Measurements from ENCODE around the gene TEKT5.
"Not testable (repeated sequence)": the region's sequence is repeated elsewhere in the genome, so short reads cannot be mapped to it uniquely, and the experiment has no call there.

The TEKT5 gene

DNA sequence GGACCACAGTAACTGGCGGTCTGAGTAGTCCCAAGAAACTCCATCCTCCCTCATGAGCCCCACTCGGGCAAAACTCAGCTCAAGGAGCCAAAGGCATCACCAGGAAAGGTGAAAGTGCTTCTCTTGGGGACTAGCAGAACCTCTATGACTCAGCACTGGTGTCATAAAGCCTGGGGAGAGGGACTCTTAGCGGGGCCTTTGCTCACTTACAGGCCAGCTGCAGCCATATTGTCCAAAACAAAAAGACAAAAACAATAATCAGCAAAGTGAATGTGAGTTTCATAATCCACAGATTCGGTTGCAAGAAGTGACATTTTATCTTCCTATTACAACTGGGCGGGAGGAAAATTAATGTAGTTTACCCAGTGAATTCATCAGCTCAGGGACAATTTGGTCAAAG lies at the start of gene TEKT5:
Gene TEKT5, minus strand, starts transcription at position 101 of the 400 bp plus-strand sequence. Its CDS starts 57 bp downstream, at position 44.
- DNase-seq (ENCODE audit: low read depth in 2 of 2): no peak

DNA sequence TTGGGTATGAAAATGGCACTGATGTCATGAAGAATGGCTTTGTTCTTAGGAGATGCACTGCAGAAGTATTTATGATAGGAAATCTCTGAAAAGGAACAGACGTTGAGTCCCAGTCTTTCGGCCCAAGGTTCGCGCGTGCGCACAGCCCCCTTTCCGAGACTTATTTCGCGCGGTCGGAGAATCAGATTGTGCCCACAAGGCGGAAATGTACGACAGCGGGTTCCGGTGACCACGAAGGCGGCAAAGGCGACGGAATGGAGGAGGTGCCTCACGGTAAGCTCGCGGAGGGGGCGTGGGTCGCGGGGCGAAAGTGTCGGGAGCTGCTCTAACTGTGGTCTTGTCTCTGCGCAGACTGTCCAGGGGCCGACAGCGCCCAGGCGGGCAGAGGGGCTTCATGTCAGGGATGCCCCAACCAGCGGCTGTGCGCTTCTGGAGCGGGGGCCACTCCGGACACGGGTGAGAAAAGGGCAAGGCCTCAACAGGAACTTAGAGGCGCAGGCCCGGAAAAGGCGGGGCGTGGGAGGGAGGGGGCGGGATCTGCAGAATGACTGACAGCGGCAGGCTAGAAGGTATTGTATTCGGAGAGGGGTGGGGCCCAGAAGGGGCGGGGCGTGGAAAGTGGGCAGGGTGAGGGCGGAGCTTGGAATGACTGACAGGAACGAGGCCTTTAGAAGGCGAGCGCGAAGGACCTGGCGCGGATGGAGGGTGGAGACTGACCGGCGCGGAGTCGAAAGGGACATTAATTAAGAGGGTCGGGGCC lies 49.1 kb upstream of the TEKT5 start, which contains the start of gene NUBP1:
Gene NUBP1, plus strand, starts transcription at position 233 of the 760 bp plus-strand sequence. Its CDS starts 22 bp downstream, at position 255.
- peak; percentile 99 to 100 for DNase-seq (ENCODE audit: low read depth in 2 of 2)

DNA sequence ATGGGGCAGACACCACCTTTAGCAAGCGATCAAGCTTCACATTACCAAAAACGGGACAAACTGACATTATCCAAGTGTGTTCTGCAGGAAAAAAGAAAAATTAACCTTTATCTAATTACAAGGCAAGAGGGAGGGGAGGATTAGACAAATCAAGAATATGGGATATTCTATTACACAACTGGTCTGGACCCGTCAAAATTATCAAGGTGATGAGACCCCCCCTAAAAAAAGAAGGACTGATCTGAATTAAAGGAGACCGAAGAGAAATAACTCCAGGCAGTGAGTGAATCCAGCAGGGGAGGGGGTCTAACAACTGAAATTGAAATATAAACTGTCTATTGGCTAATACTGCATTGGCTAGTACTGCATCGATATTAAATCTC lies 48.5 kb upstream of the TEKT5 start:
- DNase-seq (ENCODE audit: low read depth in 2 of 2): no peak

DNA sequence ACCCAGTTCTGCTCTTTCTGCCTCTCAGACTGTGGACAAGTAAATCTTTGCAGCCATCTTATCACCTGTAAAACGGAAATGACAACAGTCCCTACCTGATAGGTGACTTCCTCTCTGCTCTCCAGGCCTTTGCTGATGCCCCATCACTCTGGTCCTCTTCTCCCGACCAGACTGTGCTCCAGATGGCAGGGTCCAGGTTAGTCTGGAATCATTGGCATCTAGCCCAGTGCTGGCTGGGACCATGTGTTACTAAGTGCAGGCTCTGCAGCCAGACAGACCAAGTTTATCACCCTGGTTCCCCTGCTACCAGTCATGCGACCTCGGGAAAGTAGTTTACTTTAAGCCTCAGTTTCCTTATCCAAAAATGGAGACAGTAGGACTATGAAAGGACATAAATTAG lies 47.1 kb upstream of the TEKT5 start:
- no peak for DNase-seq (ENCODE audit: low read depth in 2 of 2)

DNA sequence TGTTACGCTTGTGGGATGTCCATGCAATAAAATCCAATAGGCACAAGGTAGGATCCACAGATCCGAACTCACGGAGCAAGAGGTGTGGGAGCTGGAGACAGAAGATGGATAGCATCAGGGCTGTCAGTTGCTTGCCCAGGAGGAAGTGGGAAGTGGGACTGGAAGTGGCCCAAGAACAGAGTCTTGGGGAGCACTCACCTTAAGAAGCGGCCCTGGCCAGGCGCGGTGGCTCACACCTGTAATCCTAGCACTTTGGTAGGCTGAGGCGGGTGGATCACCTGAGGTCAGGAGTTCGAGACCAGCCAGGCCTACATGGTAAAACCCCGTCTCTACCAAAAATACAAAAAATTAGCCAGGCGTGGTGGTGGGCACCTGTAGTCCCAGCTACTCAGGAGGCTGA lies 46.5 kb upstream of the TEKT5 start:
- not testable (repeated sequence) for DNase-seq (ENCODE audit: low read depth in 2 of 2)

DNA sequence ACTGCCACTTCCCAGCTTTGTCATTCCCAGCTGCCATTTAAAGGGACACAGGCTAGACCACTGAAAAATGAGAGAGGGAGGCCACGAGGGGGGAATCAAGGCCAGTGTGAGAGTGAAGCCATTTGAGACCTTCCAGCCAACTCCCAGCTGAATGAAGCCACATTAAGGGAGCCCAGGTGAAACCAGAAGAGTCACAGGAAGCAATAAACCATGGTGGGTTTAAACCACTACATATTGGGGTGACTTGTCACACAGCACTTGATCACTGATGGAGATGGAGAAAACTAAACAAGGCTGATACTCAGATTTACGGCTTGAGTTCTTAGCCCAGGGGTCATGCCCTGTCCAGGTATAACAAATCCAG lies 46.1 kb upstream of the TEKT5 start:
- no peak for DNase-seq (ENCODE audit: low read depth in 2 of 2)

DNA sequence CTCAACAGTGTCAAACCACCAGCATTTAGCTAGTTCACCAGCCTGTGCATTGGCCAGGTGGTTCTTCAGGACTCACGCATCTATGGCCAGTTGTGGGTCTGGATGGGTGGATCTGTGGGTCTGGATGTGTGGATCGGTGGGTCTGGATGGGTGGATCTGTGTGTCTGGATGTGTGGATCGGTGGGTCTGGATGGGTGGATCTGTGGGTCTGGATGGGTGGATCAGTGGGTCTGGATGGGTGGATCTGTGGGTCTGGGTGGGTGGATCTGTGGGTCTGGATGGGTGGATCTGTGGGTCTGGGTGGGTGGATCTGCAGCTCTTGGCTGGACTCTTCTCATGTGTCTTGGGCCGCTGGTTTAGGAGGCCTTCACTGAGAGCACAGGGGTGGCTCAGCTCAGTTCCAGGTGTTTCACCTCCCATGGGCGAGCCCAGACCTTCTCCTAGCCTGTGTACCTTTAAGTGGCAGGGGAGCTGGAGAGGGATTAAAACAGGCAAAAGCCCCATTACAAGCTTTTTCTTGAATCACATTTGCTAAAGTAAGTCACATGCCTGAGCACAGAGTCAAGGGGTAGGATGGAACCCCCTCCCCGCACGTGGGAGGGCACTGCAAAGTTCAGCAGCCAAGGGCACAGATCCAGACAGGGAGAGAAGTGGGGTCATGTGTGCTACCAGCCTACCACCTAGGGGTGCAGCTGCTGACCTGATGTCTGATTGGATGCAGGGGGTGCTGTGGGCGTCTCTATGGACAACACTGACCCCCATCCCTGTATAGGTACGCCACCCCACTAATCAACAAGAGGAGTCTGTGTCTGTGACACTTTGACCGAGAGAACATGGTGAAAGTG lies 45.5 kb upstream of the TEKT5 start:
- no peak for DNase-seq (ENCODE audit: low read depth in 2 of 2)

DNA sequence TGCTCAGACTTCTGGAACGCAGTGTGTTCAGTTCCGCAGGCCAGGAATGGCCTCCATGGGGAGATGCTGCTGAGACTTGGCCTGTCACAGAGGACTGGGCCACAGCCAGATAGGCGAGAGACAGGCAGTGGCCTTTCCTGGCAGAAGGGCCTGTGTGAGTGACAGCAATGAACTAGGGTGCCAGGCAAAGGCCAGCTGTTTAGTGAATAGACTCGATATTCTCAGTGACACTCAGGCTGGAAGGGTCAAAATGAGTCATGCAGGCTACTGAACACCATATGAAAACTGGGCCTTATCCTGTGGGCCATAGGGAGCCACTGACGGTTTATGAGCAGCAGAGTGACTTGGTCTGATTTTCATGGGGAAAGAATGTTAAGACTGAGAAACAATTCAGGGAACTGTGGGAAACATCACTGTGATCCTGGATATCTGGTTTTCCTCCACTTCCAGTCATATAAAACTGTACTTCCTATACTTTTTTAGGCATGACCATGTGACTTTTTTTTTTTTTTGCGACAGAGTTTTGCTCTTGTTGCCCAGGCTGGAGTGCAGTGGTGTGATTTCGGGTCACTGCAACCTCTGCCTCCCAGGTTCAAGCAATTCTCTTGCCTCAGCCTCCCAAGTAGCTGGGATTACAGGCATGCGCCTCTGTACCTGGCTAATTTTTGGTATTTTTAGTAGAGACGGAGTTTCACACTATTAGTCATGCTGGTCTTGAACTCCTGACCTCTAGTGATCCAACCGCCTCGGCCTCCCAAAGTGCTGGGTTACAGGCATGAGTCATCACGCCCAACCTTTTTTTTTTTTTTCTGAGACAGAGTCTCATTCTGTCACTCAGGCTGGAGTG lies 43.7 kb upstream of the TEKT5 start:
- DNase-seq (ENCODE audit: low read depth in 2 of 2): no peak

DNA sequence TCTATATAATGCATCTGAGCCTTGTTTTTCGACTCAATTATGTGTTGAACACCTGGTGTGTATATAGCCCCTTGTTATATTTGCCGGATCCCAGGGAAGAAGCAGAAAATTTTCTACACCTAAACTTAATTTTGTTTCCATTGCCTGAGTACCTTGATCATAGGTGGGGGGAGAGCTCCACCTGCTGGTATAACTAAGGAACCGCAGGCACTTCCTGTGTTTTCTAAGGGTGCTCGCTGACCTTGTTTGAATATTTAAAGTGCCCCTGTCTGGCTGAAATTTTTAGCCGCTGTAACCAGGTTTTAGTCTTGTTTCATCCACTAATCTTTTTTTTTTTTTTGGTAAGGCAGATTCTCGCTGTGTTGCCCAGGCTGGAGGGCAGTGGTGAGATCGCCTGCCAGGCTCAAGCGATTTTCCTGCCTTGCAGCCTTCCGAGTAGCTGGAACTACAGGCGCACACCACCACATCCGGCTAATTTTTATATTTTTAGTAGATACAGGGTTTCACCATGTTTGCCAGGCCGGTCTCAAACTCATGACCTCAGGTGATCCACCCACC lies 42.4 kb upstream of the TEKT5 start:
- DNase-seq (ENCODE audit: low read depth in 2 of 2): peak; percentile 37 to 39

DNA sequence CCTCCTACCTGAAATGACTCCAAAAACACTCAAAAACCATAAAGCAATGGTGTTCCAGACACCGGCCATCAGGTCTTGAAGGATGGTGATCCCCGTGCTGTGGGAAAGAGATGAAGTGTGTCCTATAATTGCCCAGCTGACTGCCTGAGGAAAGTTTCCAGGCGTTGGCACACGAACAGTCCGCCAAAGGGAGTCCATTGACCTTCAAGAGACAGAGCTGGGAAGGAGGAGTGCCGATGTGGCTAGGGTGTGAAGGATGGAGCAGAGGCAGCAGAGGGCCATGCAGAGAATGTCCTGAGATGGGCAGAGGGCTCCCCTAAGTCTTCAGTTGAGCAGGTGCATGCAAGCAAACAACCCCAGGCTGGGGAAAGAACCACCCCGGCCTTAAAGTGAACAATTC lies 37.1 kb upstream of the TEKT5 start:
- DNase-seq (ENCODE audit: low read depth in 2 of 2): no peak

DNA sequence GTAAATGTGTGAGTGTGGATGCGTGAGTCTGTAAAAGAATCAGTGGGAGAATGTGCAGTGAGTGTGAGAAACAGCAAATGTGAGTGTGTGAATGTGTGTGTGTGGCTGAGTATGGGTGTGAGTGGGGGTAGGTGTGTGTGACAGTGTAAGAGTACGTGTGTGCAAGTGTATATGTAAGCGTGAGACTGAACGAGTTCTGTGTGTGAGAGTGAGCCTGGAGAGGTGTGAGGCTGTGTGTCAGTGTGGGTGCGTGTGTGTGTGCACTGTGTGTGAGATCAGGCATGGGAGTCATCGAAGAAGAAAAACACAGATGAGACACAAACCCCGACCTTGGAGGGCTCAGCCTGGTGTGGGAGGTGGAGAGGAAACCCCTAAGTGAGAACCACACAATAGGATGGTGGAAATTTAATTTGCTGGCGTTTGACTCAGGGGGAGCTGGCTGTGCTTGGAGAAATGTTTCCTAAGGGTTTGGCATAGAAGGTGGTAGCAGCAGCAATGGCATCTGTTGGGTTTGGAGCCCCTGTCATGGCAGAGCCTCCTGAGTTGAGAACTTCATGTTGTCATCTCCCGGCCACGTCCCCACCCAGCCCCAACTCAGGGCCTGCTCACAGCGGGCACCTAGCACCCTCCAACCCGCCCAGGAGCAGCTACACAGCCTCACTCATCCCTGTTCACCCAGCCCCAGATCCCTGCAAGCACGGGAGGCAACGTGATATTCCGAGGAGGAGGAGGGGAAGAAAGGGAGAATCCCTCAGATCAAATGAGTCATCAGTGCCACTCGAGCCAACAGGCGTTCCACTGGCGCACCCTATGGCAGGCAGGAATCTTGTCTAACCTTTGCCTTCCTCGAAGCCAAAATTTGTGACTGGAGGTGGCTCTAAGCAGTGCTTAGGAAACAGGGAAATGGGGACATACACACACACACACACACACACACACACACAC lies 34.6 kb upstream of the TEKT5 start:
- DNase-seq (ENCODE audit: low read depth in 2 of 2): no peak

DNA sequence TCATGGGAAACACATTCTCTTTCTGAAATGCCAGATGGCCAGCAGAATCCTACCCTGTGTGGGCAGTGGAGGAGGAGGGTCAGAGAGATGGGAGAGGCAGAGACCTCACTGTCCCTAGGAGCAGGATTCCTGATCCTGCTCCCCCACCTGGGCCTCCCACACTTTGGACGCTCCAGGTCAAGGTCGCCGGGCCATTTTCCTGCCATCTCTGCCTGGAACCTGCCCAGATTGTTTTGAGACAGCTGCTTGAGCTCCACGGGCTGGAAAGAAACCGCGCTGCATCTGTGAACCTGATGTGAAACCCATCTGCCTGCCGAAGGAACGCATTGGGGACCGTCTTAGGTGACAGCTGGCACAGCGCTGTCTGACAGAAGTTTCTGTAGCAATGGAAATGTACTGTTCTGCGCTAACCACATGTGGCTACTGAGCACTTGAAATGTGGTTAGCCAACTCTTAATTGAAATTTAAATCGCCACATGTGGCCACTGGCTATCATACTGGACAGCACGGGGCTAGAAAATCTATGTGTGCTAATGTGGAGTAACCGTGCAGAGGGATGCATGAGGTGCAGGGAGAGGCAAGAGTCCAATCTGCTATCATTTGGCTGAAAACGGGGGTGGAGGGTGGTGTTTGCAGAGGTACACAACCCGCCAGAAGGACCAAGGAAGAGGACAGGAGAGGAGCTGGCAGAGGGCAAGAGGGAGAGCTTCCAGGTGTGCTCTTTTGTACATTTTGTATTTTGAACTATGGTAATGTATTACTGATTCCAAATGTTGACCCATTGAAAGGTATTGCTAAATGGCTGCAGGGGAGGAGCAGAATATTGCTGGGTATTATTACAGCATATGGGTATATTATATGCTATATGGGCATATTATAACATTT lies 33.5 kb upstream of the TEKT5 start:
- DNase-seq (ENCODE audit: low read depth in 2 of 2): no peak

DNA sequence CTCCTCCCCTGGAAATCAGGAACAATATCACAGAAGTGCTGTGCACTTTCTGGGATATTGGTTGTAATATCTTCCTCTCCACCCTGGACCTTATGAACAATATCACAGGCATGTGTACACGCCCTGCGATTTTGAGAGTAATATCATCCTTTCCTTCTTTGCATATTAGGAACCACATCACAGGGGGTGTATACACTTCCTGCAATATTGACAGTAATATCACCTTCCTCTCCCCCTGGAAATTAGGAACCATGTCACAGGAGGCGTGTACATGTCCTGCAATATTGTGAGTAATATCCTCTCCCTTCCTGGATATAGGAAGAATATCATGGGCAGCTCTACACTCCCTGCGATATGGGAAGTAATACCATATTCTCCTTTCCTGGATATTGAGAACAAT lies 14.2 kb upstream of the TEKT5 start:
- no peak for DNase-seq (ENCODE audit: low read depth in 2 of 2)

DNA sequence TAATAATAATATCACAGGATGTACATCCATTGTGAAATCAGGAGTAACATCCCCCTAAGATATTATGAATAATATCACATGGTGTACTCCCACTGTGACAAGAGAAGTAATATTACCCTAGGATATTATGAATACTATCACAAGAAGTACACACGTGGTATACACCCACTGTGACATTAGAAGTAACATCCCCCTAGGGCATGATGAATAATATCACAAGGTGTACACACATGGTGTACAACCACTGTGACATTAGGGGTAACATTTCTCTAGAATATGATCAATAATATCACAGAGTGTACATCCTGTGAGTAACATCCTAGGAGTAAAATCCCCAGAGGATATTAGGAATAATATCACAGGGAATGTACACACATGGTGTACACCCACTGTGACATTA lies 5.0 kb upstream of the TEKT5 start:
- no peak for DNase-seq (ENCODE audit: low read depth in 2 of 2)

DNA sequence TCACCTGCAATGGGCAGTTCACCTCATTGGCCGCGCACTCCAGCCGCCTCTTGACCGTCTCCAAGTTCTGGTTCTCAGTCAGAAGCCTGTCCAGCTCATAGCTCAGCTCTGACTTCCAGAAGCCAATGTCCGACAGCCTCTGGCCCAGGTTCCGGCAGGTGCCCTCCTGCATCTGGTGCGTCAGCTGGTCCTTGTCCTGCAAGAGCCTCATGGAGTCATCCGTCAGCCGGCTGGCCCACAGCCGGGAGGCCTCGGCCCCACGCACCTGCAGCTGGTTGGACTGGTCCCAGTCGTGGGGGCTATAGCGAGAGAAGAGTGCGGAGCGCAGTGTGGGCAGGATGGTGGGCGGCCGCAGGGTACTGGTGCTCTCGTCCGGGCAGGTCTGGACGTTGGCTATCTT lies 424 bp downstream of the TEKT5 start:
- DNase-seq (ENCODE audit: low read depth in 2 of 2): no peak

DNA sequence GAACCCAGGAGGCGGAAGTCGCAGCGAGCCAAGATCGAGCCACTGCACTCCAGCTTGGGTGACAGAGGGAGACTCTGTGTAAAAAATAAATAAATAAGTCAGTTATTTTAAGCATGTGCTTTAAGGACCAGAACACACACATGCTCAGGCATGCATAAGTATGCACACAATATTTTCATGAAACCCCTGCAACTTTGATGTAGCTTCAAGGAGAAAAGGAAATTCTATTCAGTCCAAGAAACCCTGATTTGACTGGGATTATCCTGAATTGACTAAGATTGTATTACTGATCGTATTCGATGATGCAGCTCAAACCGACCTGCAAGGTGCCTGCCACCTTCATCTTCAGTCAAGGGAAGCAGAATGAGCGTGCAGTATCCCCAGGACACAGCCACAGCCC lies 841 bp downstream of the TEKT5 start:
- no peak for DNase-seq (ENCODE audit: low read depth in 2 of 2)

DNA sequence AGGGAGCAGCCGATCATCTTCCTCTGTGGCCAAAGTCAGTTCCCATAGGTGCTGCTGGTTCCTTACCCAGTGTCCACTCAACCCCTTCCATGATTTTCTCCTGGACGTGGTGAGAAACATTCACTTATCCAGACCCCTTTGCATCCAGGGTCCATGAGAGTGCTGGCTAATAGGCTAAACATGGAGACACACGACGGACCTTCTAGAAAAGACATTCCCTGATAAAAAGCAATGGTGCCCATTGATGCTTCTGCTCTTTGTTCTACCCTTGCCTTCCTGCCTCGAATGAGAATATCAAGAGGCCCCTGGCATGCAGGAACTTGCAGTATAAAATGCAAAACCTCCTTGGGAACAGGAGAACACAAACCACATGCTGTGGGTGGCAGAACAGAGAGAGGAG lies 2.3 kb downstream of the TEKT5 start:
- DNase-seq (ENCODE audit: low read depth in 2 of 2): no peak

DNA sequence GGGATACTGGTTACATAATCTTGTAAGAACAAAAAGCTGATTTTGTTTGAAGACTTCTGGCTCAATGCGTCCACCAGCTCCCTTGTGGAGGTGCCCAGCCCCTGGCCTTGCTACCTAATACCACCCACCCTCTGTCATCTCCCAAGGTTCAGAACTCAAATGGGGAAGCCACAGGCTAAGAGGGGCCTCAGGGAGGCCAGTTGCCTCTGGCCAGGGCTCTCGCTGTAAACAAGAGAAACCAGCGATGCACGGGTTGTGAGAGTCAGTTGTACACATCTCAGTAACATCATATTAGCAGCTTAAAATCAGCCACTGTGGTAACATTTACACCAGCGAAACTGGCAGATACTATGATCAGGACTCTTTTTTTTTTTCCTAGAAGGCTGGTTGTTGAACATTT lies 6.0 kb downstream of the TEKT5 start:
- no peak for DNase-seq (ENCODE audit: low read depth in 2 of 2)

DNA sequence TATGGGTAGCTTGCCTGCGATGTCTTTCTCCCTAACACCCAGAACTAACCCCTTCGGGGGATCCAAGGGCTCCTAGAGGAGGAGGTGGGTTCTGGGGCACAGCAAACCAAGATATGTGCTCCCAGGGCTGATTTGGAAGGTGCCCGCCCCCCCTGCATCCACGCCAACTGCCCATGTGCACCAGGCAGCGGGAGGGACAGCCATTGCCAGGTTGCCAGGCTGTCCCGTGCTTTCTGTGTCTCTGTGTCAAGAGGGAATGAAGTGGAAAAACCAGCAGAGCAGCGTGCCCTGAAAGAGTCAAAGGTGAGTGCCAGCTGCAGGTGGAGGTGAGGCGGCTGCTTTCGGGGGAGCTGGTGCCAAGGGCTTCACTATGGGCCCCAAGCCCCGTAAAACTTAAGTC lies 6.4 kb downstream of the TEKT5 start:
- DNase-seq (ENCODE audit: low read depth in 2 of 2): no peak

DNA sequence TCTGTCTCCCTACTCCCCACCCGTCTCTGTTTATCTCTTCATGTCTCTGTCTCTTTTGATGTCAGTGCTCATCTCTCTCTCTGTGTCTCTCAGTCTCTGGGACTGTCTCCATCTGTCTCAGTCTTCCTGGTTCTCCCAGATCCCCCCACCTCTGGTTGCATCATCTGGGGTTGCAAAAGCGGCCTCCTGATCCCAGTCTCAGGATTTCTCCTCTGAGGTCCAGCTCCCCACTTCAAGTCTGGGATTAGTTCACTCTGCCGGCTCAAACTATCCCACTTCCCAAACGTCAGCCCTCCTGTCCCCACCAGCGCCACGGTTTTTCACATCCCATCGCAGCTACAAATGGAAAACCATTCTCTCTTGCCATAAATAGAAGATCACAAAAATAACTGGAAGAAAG lies 9.0 kb downstream of the TEKT5 start:
- no peak for DNase-seq (ENCODE audit: low read depth in 2 of 2)

All from stimulated activated CD4-positive, alpha-beta T cell treated with anti-CD3 and anti-CD28 coated beads, Interleukin-1b, Interleukin-23, amount 100 ng/mL, for 1 hour (primary cell).